Erythroblast (primary cell): ENCODE results near the gene CXXC5.
A peak's percentile ranks its signal among the peaks of the same experiment; 100 is the strongest.

Source experiments
- DNase-seq, 2 experiments: peaks; one replicate each; lab custom pipeline; 2025; lab: John Stamatoyannopoulos, UW
- GATA1 ChIP-seq: IDR thresholded peaks from 2 replicates; pipeline ENCODE4 v1.6.1; 2011; ENCODE audit warnings: low read depth, mild to moderate bottlenecking, control low read depth, low read length, moderate library complexity
- POLR2A ChIP-seq: IDR thresholded peaks from 2 replicates; pipeline ENCODE4 v1.6.1; 2011; ENCODE audit warnings: mild to moderate bottlenecking, low read length

CXXC5 gene

DNA sequence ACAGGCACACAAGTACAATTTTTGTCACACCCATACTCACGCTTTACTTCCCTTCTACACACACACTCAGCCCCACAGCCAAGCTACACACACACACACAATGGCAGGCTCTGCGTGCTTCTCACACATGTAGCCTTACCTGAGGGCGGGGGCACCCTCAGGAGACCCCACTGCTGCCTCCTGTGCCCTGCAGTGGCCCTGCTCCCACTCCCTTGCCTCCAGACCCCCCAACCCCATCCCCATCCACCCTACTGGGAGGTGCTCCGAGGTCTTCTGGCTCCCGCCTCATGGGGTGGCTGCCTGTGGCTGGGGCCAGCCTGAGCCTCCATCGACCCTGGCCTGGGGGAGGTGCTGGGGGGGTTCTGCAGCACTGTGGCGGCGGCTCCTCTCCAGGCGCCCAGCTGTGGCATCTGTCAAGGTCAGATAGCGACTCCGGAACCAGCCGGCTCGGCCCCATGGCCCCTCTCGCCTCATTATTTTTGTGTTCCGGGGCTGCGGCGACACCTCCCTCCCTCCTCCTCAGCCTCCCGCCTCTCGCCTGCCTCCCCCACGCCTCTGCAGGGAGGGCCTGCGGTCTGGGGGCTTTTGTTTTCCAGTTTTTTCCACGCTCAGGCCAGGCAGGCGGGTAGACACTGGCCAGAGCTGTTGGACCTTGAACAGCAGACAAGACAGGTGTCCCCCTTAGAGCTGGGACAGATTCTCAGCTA lies 21.7 kb downstream of the CXXC5 start:
- peak; percentile 94 to 97 for DNase-seq
- TF ChIP-seq GATA1 (no peak), POLR2A (peak; percentile 70)

- TF ChIP-seq POLR2A (no peak), GATA1 (no peak)
These were observed 22.4 kb downstream of the CXXC5 start for GRCh38 chr5:139670369-139671095.

DNA sequence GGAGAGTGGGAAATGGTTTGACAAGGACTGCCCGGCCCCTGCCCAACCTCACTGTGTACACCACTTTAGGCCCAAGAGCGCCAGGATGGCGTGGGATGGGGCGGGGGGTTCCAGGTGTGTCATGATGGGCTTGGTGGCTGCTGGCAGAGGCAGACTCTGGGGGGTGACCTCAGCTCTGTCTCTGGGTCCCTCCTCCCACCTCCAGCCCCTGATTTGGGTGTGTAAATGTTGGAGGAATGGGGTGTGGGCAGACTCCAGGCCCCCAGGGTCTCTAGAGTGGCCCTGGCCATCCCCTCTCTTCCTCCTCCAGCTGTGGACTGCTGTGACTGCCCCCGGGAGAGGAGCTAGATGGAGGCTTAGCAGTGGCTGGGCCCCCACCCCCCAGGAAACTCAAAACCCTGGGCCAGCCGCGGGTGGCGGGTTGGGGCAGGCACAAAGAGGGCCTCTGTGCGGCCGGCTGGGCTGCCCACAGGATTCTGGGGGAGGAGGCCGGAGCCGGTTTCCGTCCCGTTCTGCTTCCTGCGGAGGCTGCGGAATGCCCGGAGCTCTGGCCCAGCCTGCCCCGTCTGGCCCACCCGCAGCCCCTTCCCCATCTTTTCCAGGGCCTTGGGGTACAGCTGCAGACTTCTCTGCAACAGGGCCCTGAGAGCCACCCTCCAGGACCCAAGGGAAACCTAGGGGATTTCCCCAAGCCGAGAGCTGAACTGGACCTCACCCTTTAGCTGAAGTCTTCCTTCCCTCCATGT lies 23.1 kb downstream of the CXXC5 start:
- peak; percentile 37 to 40 for DNase-seq
- TF ChIP-seq POLR2A: no peak
- TF ChIP-seq GATA1: no peak

More at GRCh38 chr5:139670369-139671095, 22.4 kb downstream of the CXXC5 start:
- DNase-seq: peak; percentile 73 to 74

GRCh38 chr5:139675213-139675612 lies 27.1 kb downstream of the CXXC5 start:
- TF ChIP-seq POLR2A (no peak), GATA1 (no peak)
- DNase-seq: no peak

GRCh38 chr5:139675825-139676224 lies 27.7 kb downstream of the CXXC5 start:
- no peak for TF ChIP-seq POLR2A
- no peak for TF ChIP-seq GATA1
- no peak for DNase-seq

- DNase-seq: no peak
- no peak for TF ChIP-seq POLR2A
These were observed 28.3 kb downstream of the CXXC5 start for GRCh38 chr5:139676406-139676805.

DNA sequence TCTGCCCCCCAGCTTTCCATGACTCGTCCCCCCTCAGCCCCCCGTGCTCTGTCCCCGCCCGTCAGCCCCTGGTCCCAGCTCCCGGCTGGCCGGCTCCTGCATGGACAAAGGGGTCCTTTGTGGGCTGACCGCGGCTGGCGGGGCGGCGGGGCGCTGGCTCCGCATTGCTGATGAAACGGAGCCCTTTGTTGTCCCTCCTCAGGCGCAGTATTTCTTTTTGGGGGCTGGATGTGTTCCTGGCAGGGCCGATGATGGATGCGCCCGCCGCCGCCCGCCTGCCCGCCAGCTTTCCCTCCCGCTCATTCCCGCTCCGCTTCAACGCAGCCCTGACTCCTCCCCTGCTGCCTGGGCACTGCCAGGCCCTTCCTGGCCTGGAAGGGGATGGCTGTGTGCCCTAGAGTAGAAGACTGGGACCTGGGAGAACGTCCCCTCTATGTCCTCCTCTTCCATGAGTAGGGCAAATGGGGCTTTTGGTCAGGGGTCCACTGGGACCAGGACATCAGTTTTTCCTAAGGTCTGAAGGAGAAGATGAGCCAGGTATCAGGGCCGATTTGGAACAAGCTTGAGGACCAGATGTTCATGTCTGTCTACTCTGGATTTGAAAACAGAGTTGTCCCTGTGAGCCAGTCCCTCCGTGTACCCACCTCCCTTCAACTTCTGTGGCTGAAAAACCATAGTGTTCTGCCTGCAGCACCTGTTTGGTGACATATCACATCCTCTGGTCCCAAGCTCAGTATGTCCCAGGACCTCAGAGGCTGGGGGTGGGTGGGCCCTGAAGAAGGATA lies 29.0 kb downstream of the CXXC5 start:
- no peak for DNase-seq
- TF ChIP-seq POLR2A (no peak), GATA1 (no peak)

DNA sequence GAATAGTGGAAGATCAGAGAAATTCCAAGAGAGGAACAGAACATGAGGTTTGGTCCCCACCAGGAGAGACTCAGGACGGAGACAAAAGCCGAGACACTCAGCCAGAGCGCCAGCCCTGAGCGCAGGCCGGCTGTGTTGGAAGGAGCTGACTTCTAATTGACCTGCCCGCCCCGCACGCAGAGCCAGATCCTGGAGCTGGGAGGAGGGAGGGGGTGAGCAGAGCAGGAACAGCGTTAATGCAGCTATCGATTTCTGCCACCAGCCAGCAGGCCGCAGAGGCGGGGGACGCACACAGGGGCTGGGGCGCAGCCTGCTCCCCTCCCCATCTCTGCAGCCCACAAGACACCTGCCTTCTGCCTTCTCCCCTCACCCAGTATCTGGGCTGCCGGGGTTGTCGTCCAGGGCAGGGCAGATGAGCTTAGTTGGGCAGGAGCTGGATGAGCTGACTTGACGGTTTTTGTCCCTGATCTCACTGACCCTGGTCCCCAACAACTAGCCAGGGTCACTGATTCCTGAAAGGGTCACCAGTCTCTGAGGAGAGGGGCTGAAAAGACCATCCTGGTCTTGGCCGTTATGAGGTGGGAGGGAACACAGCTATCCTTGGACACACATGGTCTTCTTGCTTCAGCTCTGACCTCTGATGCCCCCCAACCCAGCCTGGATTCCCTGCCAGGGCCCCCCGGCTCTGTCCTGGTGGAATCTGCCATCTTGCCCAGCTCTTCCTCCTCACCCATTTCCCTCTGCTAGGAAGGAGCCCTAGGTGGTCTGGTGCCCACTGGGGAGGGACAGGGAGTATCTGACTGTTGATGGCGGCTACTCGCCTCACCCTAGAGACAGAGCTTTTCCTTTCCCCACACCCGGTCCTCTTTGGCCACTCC lies 29.8 kb downstream of the CXXC5 start:
- no peak for DNase-seq
- no peak for TF ChIP-seq POLR2A

GRCh38 chr5:139678751-139679750 lies 30.9 kb downstream of the CXXC5 start:
- DNase-seq: no peak
- TF ChIP-seq GATA1 (no peak), POLR2A (no peak)

GRCh38 chr5:139680368-139681111 lies 32.4 kb downstream of the CXXC5 start:
- DNase-seq: no peak
- TF ChIP-seq POLR2A (no peak), GATA1 (no peak)

- DNase-seq: no peak
- no peak for TF ChIP-seq GATA1
- TF ChIP-seq POLR2A: no peak
These were observed 32.9 kb downstream of the CXXC5 start for GRCh38 chr5:139681112-139681458.
